ENCODE data around the gene TMEM151B. TPM values are rescaled to one million over a fixed set of nuclear protein-coding genes. Genes with fewer than 3 reads are reported as not detected.

The TMEM151B gene
- total RNA-seq, 1 experiment from 2014 or later: not detected

DNA sequence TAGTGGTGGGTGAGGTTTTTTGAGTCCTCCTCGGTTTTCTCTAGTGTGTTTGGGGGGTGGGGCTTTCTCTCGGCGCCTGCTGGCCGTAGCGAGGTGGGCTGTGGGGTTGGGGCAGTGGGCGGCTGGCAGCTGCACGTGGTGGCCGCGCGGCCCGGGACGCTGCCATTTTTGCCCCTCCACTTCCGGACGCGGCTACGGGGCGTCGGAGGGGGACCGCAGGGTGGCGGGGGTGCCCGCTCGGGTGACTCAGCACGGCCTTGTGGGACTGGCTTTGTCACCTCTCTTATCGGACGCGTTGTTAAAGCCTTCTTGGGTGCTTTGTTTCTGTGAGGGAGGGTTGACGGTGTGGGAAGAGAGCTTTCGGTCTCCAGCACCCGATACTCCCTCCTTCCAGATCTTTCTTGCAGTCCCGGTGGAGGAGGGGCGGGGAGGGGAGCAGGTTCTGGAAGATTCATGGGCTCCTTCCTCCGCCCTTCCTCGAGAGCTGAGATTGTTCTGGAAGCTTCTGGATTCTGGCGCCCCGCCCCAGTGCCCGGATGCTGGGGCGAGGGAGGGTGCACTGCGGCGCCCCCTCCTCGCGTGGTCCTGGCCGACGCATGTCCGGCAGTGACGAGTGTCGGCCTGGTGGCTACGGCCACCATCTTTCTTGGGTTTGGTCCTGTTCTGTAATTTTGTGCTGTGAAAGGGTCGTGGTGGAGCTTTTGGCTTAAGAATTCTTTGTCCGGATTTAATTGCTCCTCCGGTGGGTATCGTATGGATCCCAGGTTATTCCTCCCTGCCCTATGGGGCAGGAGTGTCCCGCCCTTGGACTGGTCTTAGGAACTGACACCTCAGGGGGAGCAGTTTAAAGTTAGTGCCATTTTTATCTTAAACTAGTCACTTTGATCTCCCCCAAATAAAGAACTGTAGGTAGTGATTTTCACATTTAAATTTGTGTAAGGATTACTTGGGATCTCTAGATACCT lies 22.6 kb upstream of the TMEM151B start:
- peak overlapping the region; percentile 83 for H3K4me2 ChIP-seq (ENCODE audit: low read length)
- H4K20me1 ChIP-seq (ENCODE audit: insufficient read depth): peaks cover 50% of the 10 kb centered on the region
- BruUV-seq (replicated peaks): TSS peak; percentile 46
- peak overlapping the region; percentile 95 for H3K9ac ChIP-seq (ENCODE audit: low read length)
- H3K36me3 ChIP-seq (ENCODE audit: control insufficient read depth in 1 of 2, insufficient read depth in 2 of 2, low read length in 2 of 2): peaks cover 42 to 55% of the 10 kb centered on the region in 2 experiments
- H3K27me3 ChIP-seq (ENCODE audit: insufficient read depth, low read length): no peaks in the 10 kb centered on the region
- peak overlapping the region; percentile 82 to 100 for H3K4me3 ChIP-seq (replicated peaks in 1 of 2; ENCODE audit: low read depth in 1 of 2, low read length in 2 of 2)
- DNase-seq (ENCODE audit: low read depth, low spot score) (no peak), ATAC-seq (peak; percentile 26)
- CTCF ChIA-PET: interaction anchor here (1.4 to 4.0 kb wide), 3 partner anchors 9 to 13 kb away, joined by 9 to 16 read pairs (median 10); partner anchors contain the start of gene SLC35B2
- POLR2A ChIA-PET: interaction anchor here (0.8 to 4.0 kb wide), 15 partner anchors 8 to 477 kb away, joined by 3 to 74 read pairs (median 6); partner anchors contain the start of genes AARS2, SLC29A1, SLC35B2 and TMEM63B
- TF ChIP-seq YY1 (IDR thresholded peaks at IDR 0.05; ENCODE audit: extremely low read depth, insufficient replicate concordance, low read depth, low read length): peak; percentile 26
- no peak for TF ChIP-seq ELF1 (IDR thresholded peaks at IDR 0.05; ENCODE audit: borderline replicate concordance, low read depth)
- peak; percentile 34; the same call in 1 of the 2 replicates for TF ChIP-seq ZFX (IDR thresholded peaks at IDR 0.05)
- H3K79me2 ChIP-seq (ENCODE audit: insufficient read depth, low read length): peaks cover 57% of the 10 kb centered on the region
- peak overlapping the region; percentile 82 for H3K27ac ChIP-seq (ENCODE audit: low read depth, low read length)
- intact Hi-C loops (cut with micrococcal nuclease): loop anchor here (2.0 kb wide), 1 partner anchor 619 kb away; the partner anchor contains the start of gene GTPBP2
- H3K4me1 ChIP-seq (ENCODE audit: control insufficient read depth in 1 of 2, insufficient read depth in 2 of 2, low read length in 2 of 2): peaks cover 10 to 34% of the 10 kb centered on the region in 2 experiments
- no peaks in the 10 kb centered on the region for H3K9me3 ChIP-seq (ENCODE audit: control insufficient read depth in 1 of 2, insufficient read depth in 1 of 2, low read depth in 1 of 2, low read length in 2 of 2)
- RAD21 ChIA-PET (ENCODE audit: low non-redundant PET in 1 of 2, low total read pairs in 2 of 2, uncharacterized antibody in 2 of 2, unreplicated experiment in 2 of 2): interaction anchor here (0.6 kb wide), 2 partner anchors 10 kb away, joined by 4 read pairs; no protein-coding TSS in a partner anchor
- no peaks in the 10 kb centered on the region for H3K9me2 ChIP-seq (ENCODE audit: insufficient read depth)
- H2AFZ ChIP-seq (ENCODE audit: low read depth, low read length, poor library complexity, severe bottlenecking): no peak overlapping the region

GRCh38 chr6:44248579-44248978 lies 21.7 kb upstream of the TMEM151B start:
- no peak for DNase-seq (ENCODE audit: low read depth, low spot score)
- no TSS peak for BruUV-seq (replicated peaks)
- Histone ChIP-seq H3K27ac (ENCODE audit: low read depth, low read length) (peak overlapping the region; percentile 82; the same call in 1 of the 2 replicates), H3K9me3 (ENCODE audit: control insufficient read depth in 1 of 2, insufficient read depth in 1 of 2, low read depth in 1 of 2, low read length in 2 of 2) (no peaks in the 10 kb centered on the region), H3K9ac (ENCODE audit: low read length) (peak overlapping the region; percentile 95), H3K4me1 (ENCODE audit: control insufficient read depth in 1 of 2, insufficient read depth in 2 of 2, low read length in 2 of 2) (peaks cover 10 to 34% of the 10 kb centered on the region in 2 experiments), H2AFZ (ENCODE audit: low read depth, low read length, poor library complexity, severe bottlenecking) (no peak overlapping the region), H3K9me2 (ENCODE audit: insufficient read depth) (no peaks in the 10 kb centered on the region), H3K27me3 (ENCODE audit: insufficient read depth, low read length) (no peaks in the 10 kb centered on the region), H3K36me3 (ENCODE audit: control insufficient read depth in 1 of 2, insufficient read depth in 2 of 2, low read length in 2 of 2) (peaks cover 50 to 64% of the 10 kb centered on the region in 2 experiments), H3K4me3 (replicated peaks in 1 of 2; ENCODE audit: low read depth in 1 of 2, low read length in 2 of 2) (peak overlapping the region; percentile 82 to 100), H3K79me2 (ENCODE audit: insufficient read depth, low read length) (peaks cover 65% of the 10 kb centered on the region), H3K4me2 (ENCODE audit: low read length) (peak overlapping the region; percentile 83), H4K20me1 (ENCODE audit: insufficient read depth) (peaks cover 56% of the 10 kb centered on the region)
- POLR2A ChIA-PET: interaction anchor here (1.2 to 4.0 kb wide), 2 partner anchors 7 to 11 kb away, joined by 4 to 74 read pairs; partner anchors contain the start of gene SLC35B2
- RAD21 ChIA-PET (ENCODE audit: low non-redundant PET in 1 of 2, low total read pairs in 2 of 2, uncharacterized antibody in 2 of 2, unreplicated experiment in 2 of 2): no interaction called here
- ATAC-seq: no peak
- TF ChIP-seq EGR1 (IDR thresholded peaks at IDR 0.05; ENCODE audit: low read depth) (no peak), CEBPB (IDR thresholded peaks at IDR 0.05; ENCODE audit: low read depth) (no peak), SRF (IDR thresholded peaks at IDR 0.05; ENCODE audit: low read depth) (no peak), POLR2A (IDR thresholded peaks at IDR 0.05; ENCODE audit: borderline replicate concordance, extremely low read depth, insufficient read depth, insufficient read length) (no peak), EZH2 (IDR thresholded peaks at IDR 0.05) (no peak), TCF7L2 (IDR thresholded peaks at IDR 0.05; ENCODE audit: borderline replicate concordance, extremely low read depth, insufficient read depth, insufficient read length) (no peak)
- CTCF ChIA-PET: no interaction called here
- intact Hi-C loops (cut with micrococcal nuclease): no loop called here

Measured in HCT116 (cell line).